Measurements from ENCODE around the gene PRR9.

PRR9 gene

GRCh38 chr1:153246018-153246417 is 28.6 kb downstream of the PRR9 start:
- H3K36me3 ChIP-seq (ENCODE audit: insufficient read depth, low read length) = no peaks in the 10 kb centered on the region
- H3K9me3 ChIP-seq (ENCODE audit: control insufficient read depth, insufficient read depth, low read length) = no peaks in the 10 kb centered on the region
- H3K9ac ChIP-seq (ENCODE audit: low read depth, low read length) = no peak overlapping the region
- H3K4me1 ChIP-seq (ENCODE audit: insufficient read depth, low read length) = no peaks in the 10 kb centered on the region

GRCh38 chr1:153246825-153247224 is 29.4 kb downstream of the PRR9 start:
- H3K9me3 ChIP-seq (ENCODE audit: control insufficient read depth, insufficient read depth, low read length) = no peaks in the 10 kb centered on the region
- no peak overlapping the region for H3K9ac ChIP-seq (ENCODE audit: low read depth, low read length)
- H3K4me1 ChIP-seq (ENCODE audit: insufficient read depth, low read length) = no peaks in the 10 kb centered on the region
- H3K36me3 ChIP-seq (ENCODE audit: insufficient read depth, low read length) = no peaks in the 10 kb centered on the region

- no peaks in the 10 kb centered on the region for H3K36me3 ChIP-seq (ENCODE audit: insufficient read depth, low read length)
- H3K9ac ChIP-seq (ENCODE audit: low read depth, low read length) = no peak overlapping the region
- H3K4me1 ChIP-seq (ENCODE audit: insufficient read depth, low read length) = no peaks in the 10 kb centered on the region
- H3K9me3 ChIP-seq (ENCODE audit: control insufficient read depth, insufficient read depth, low read length) = no peaks in the 10 kb centered on the region
Measured at GRCh38 chr1:153248176-153248879, 30.9 kb downstream of the PRR9 start.

- no peaks in the 10 kb centered on the region for H3K9me3 ChIP-seq (ENCODE audit: control insufficient read depth, insufficient read depth, low read length)
- H3K4me1 ChIP-seq (ENCODE audit: insufficient read depth, low read length) = no peaks in the 10 kb centered on the region
- H3K36me3 ChIP-seq (ENCODE audit: insufficient read depth, low read length) = no peaks in the 10 kb centered on the region
- no peak overlapping the region for H3K9ac ChIP-seq (ENCODE audit: low read depth, low read length)
Measured at GRCh38 chr1:153250166-153250565, 32.8 kb downstream of the PRR9 start.

- H3K9ac ChIP-seq (ENCODE audit: low read depth, low read length) = no peak overlapping the region
Measured at GRCh38 chr1:153251087-153251486, 33.7 kb downstream of the PRR9 start.

GRCh38 chr1:153251562-153251961 is 34.2 kb downstream of the PRR9 start:
- Histone ChIP-seq H3K36me3 (ENCODE audit: insufficient read depth, low read length) (no peaks in the 10 kb centered on the region), H3K9ac (ENCODE audit: low read depth, low read length) (no peak overlapping the region), H3K9me3 (ENCODE audit: control insufficient read depth, insufficient read depth, low read length) (no peaks in the 10 kb centered on the region), H3K4me1 (ENCODE audit: insufficient read depth, low read length) (no peaks in the 10 kb centered on the region)

More at GRCh38 chr1:153251087-153251486, 33.7 kb downstream of the PRR9 start:
- no peaks in the 10 kb centered on the region for H3K36me3 ChIP-seq (ENCODE audit: insufficient read depth, low read length)
- no peaks in the 10 kb centered on the region for H3K9me3 ChIP-seq (ENCODE audit: control insufficient read depth, insufficient read depth, low read length)
- H3K4me1 ChIP-seq (ENCODE audit: insufficient read depth, low read length) = no peaks in the 10 kb centered on the region

- H3K9ac ChIP-seq (ENCODE audit: low read depth, low read length) = no peak overlapping the region
- no peaks in the 10 kb centered on the region for H3K36me3 ChIP-seq (ENCODE audit: insufficient read depth, low read length)
- no peaks in the 10 kb centered on the region for H3K9me3 ChIP-seq (ENCODE audit: control insufficient read depth, insufficient read depth, low read length)
- H3K4me1 ChIP-seq (ENCODE audit: insufficient read depth, low read length) = no peaks in the 10 kb centered on the region
Measured at GRCh38 chr1:153251988-153252387, 34.6 kb downstream of the PRR9 start.

- Histone ChIP-seq H3K4me1 (ENCODE audit: insufficient read depth, low read length) (no peaks in the 10 kb centered on the region), H3K9ac (ENCODE audit: low read depth, low read length) (no peak overlapping the region), H3K9me3 (ENCODE audit: control insufficient read depth, insufficient read depth, low read length) (no peaks in the 10 kb centered on the region), H3K36me3 (ENCODE audit: insufficient read depth, low read length) (no peaks in the 10 kb centered on the region)
Measured at GRCh38 chr1:153253076-153253475, 35.7 kb downstream of the PRR9 start.

GRCh38 chr1:153253693-153254092 is 36.3 kb downstream of the PRR9 start:
- H3K9ac ChIP-seq (ENCODE audit: low read depth, low read length) = no peak overlapping the region
- H3K36me3 ChIP-seq (ENCODE audit: insufficient read depth, low read length) = no peaks in the 10 kb centered on the region
- no peaks in the 10 kb centered on the region for H3K9me3 ChIP-seq (ENCODE audit: control insufficient read depth, insufficient read depth, low read length)

GRCh38 chr1:153259387-153259786 is 42.0 kb downstream of the PRR9 start, which contains the start of gene LORICRIN:
LORICRIN (plus strand) TSS chr1:153259687; CDS start chr1:153260950, 1,263 bp downstream.
- H3K9me3 ChIP-seq (ENCODE audit: control insufficient read depth, insufficient read depth, low read length) = no peaks in the 10 kb centered on the region
- H3K9ac ChIP-seq (ENCODE audit: low read depth, low read length) = no peak within 1 kb of the TSS
- H3K36me3 ChIP-seq (ENCODE audit: insufficient read depth, low read length) = no peaks in the 10 kb centered on the region
- peaks cover 7% of the 10 kb centered on the region; the same call in 1 of the 2 replicates for H3K4me1 ChIP-seq (ENCODE audit: insufficient read depth, low read length)

More at GRCh38 chr1:153253693-153254092, 36.3 kb downstream of the PRR9 start:
- H3K4me1 ChIP-seq (ENCODE audit: insufficient read depth, low read length) = no peaks in the 10 kb centered on the region

GRCh38 chr1:153260585-153261280 is 43.3 kb downstream of the PRR9 start:
- Histone ChIP-seq H3K9me3 (ENCODE audit: control insufficient read depth, insufficient read depth, low read length) (no peaks in the 10 kb centered on the region), H3K4me1 (ENCODE audit: insufficient read depth, low read length) (peaks cover 7% of the 10 kb centered on the region; the same call in 1 of the 2 replicates), H3K9ac (ENCODE audit: low read depth, low read length) (peak overlapping the region; percentile 50; the same call in 1 of the 2 replicates), H3K36me3 (ENCODE audit: insufficient read depth, low read length) (no peaks in the 10 kb centered on the region)

- H3K9me3 ChIP-seq (ENCODE audit: control insufficient read depth, insufficient read depth, low read length) = no peaks in the 10 kb centered on the region
- peak overlapping the region; percentile 50 for H3K9ac ChIP-seq (ENCODE audit: low read depth, low read length)
- peaks cover 7% of the 10 kb centered on the region; the same call in 1 of the 2 replicates for H3K4me1 ChIP-seq (ENCODE audit: insufficient read depth, low read length)
- no peaks in the 10 kb centered on the region for H3K36me3 ChIP-seq (ENCODE audit: insufficient read depth, low read length)
Measured at GRCh38 chr1:153261281-153262069, 44.1 kb downstream of the PRR9 start.

- Histone ChIP-seq H3K4me1 (ENCODE audit: insufficient read depth, low read length) (peaks cover 7% of the 10 kb centered on the region; the same call in 1 of the 2 replicates), H3K9me3 (ENCODE audit: control insufficient read depth, insufficient read depth, low read length) (no peaks in the 10 kb centered on the region), H3K36me3 (ENCODE audit: insufficient read depth, low read length) (no peaks in the 10 kb centered on the region), H3K9ac (ENCODE audit: low read depth, low read length) (peak overlapping the region; percentile 50)
Measured at GRCh38 chr1:153262070-153262366, 44.6 kb downstream of the PRR9 start.

GRCh38 chr1:153262462-153263157 is 45.2 kb downstream of the PRR9 start:
- Histone ChIP-seq H3K36me3 (ENCODE audit: insufficient read depth, low read length) (no peaks in the 10 kb centered on the region), H3K4me1 (ENCODE audit: insufficient read depth, low read length) (peaks cover 7% of the 10 kb centered on the region; the same call in 1 of the 2 replicates), H3K9me3 (ENCODE audit: control insufficient read depth, insufficient read depth, low read length) (no peaks in the 10 kb centered on the region), H3K9ac (ENCODE audit: low read depth, low read length) (peak overlapping the region; percentile 50; the same call in 1 of the 2 replicates)
